K562 (cell line): ENCODE data around the gene ARID4B. TPM values are rescaled to one million over a fixed set of nuclear protein-coding genes. Genes with fewer than 3 reads are reported as not detected.

Source experiments
- ATAC-seq: fragments of 200-7000 bp; cut with Tn5 transposase; 3 replicates; pipeline ENCODE4 v1.9.1; 2020; ENCODE audit warnings: moderate library complexity
- BruUV-seq: library from RNA; stranded (reverse); fragments of 400-500 nt; replicated peaks from 2 replicates; lab custom pipeline; 2021; lab: Mats Ljungman, UMichigan
- CTCF ChIA-PET: fragments of 300-600 bp; formaldehyde crosslinking; extraction: SDS; loops from one replicate; lab custom pipeline; 2021; ENCODE audit warnings: low intra/inter-chr PET ratio; lab: Yijun Ruan, JAX
- POLR2A ChIA-PET: fragments of 300-600, 350-650 bp; sonication (Branson Sonifier 250); formaldehyde crosslinking; extraction: SDS; loops from one replicate; lab custom pipeline; 2021; ENCODE audit warnings: antibody characterized with exemption, inconsistent platforms; lab: Yijun Ruan, JAX
- DNase-seq, 4 experiments: peaks; one replicate each; pipeline versions ENCODE4 v3.0.0 to v3.0.0-alpha.2; 2011 to 2018; ENCODE audit warnings: low spot score in 3 of 4, mixed read lengths in 3 of 4; ENCODE audit errors: extremely low read depth in 1 of 4
- FAIRE-seq: peaks from 2 replicates; lab custom pipeline; 2011; peaks lifted over from hg19 to GRCh38; lab: Jason Lieb, UNC
- H2AFZ ChIP-seq: 2 replicates; pipeline ENCODE4 v1.6.0; 2011; ENCODE audit warnings: low read depth, low read length, control low read depth, inconsistent platforms
- H3K27ac ChIP-seq: fragments of 200-600 bp; 3 replicates; pipeline ENCODE4 v1.8.0; 2011; ENCODE audit warnings: low read depth, mild to moderate bottlenecking, control low read depth, inconsistent platforms, low read length, moderate library complexity, mixed read lengths; ENCODE audit errors: extremely low read depth
- H3K27me3 ChIP-seq, 2 experiments: fragments of 300-600 bp in 1 of 2; 2 replicates in 1 of 2; 3 replicates in 1 of 2; pipeline versions ENCODE4 v1.6.0 to v1.8.0; 2011; ENCODE audit warnings: inconsistent platforms in 2 of 2, low read length in 2 of 2, mild to moderate bottlenecking in 1 of 2, mixed read lengths in 1 of 2, moderate library complexity in 1 of 2; ENCODE audit not compliant: control insufficient read depth in 2 of 2, insufficient read depth in 2 of 2
- H3K36me3 ChIP-seq: fragments of 300-600 bp; 3 replicates; pipeline ENCODE4 v1.8.0; 2011; ENCODE audit warnings: mild to moderate bottlenecking, low read length, inconsistent platforms; ENCODE audit not compliant: control insufficient read depth, insufficient read depth
- H3K4me1 ChIP-seq, 2 experiments: fragments of 200-600 bp in 1 of 2; replicated peaks in 1 of 2; 2 replicates in 1 of 2; 3 replicates in 1 of 2; pipeline versions ENCODE4 v1.5.1 to v1.8.0; 2011; ENCODE audit warnings: inconsistent platforms in 2 of 2, low read length in 2 of 2, mild to moderate bottlenecking in 1 of 2, mixed read lengths in 1 of 2, moderate library complexity in 1 of 2; ENCODE audit not compliant: control insufficient read depth in 2 of 2, insufficient read depth in 2 of 2
- H3K4me2 ChIP-seq: 2 replicates; pipeline ENCODE4 v1.6.1; 2011; ENCODE audit warnings: low read length, control low read depth, inconsistent platforms, mixed read lengths; ENCODE audit not compliant: insufficient read depth
- H3K4me3 ChIP-seq: fragments of 200-600 bp; sonication (generic), shearing (Covaris generic); 2 replicates; pipeline ENCODE4 v1.5.1; 2016; ENCODE audit warnings: control low read depth, inconsistent platforms
- H3K79me2 ChIP-seq: fragments of 200-600 bp; 3 replicates; pipeline ENCODE4 v1.8.0; 2011; ENCODE audit warnings: low read length, inconsistent platforms; ENCODE audit not compliant: control insufficient read depth, insufficient read depth
- H3K9ac ChIP-seq, 2 experiments: 2 replicates each; pipeline versions ENCODE4 v1.6.0 to v1.6.1; 2011; ENCODE audit warnings: low read depth in 2 of 2, low read length in 2 of 2, control low read depth in 1 of 2, inconsistent platforms in 1 of 2, mild to moderate bottlenecking in 1 of 2, mixed read lengths in 1 of 2; ENCODE audit not compliant: insufficient read depth in 1 of 2
- H3K9me1 ChIP-seq: one replicate; pipeline ENCODE4 v1.6.0; 2011; ENCODE audit warnings: inconsistent platforms, mild to moderate bottlenecking, low read length, moderate library complexity; ENCODE audit not compliant: control insufficient read depth, insufficient read depth
- H3K9me3 ChIP-seq: replicated peaks from 2 replicates; pipeline ENCODE4 v1.5.1; 2011; ENCODE audit warnings: low read depth, low read length, inconsistent platforms; ENCODE audit not compliant: control insufficient read depth, insufficient read depth
- H4K20me1 ChIP-seq: replicated peaks from 2 replicates; pipeline ENCODE4 v1.6.1; 2011; ENCODE audit warnings: low read length, inconsistent platforms, mixed read lengths; ENCODE audit not compliant: control insufficient read depth, insufficient read depth
- CHD4 ChIP-seq: fragments of 200-600 bp; sonication (generic); IDR thresholded peaks from 3 replicates; pipeline ENCODE4 v1.6.1; 2012; ENCODE audit warnings: low read depth, mild to moderate bottlenecking, mixed read lengths, low read length, inconsistent platforms; ENCODE audit not compliant: insufficient read depth, insufficient replicate concordance, poor library complexity, severe bottlenecking
- HDGF ChIP-seq: fragments of 450-650 bp; IDR thresholded peaks from 2 replicates; pipeline ENCODE4 v1.6.1; 2016
- HMGN3 ChIP-seq: IDR thresholded peaks from 2 replicates; pipeline ENCODE4 v1.6.1; 2011; ENCODE audit warnings: borderline replicate concordance, low read depth, mild to moderate bottlenecking, mixed read lengths, low read length; ENCODE audit not compliant: insufficient read length; ENCODE audit errors: extremely low read depth
- NCOA4 ChIP-seq: fragments of 450-650 bp; IDR thresholded peaks from 2 replicates; pipeline ENCODE4 v1.6.1; 2018; ENCODE audit warnings: mild to moderate bottlenecking; ENCODE audit not compliant: partially characterized antibody
- NR2C2 ChIP-seq, 2 experiments: fragments of 200-800 bp in 1 of 2; sonication (Bioruptor generic) in 1 of 2; sonication (generic) in 1 of 2; formaldehyde crosslinking in 1 of 2; IDR thresholded peaks; 2 replicates each; pipeline versions ENCODE4 v1.6.1 to v1.8.0; 2016 to 2022; ENCODE audit warnings: mild to moderate bottlenecking in 1 of 2, missing compliant biosample characterization in 1 of 2, missing genetic modification characterization in 1 of 2, missing genetic modification reagents in 1 of 2
- RNF2 ChIP-seq: sonication (generic); IDR thresholded peaks from 2 replicates; pipeline ENCODE4 v1.6.1; 2016
- ZNF124 ChIP-seq: sonication (generic); formaldehyde crosslinking; IDR thresholded peaks from 2 replicates; pipeline ENCODE4 v1.8.1; 2022; ENCODE audit warnings: missing genetic modification reagents
- ZNF408 ChIP-seq: fragments of 250-450 bp; sonication (Bioruptor Pico); IDR thresholded peaks from 2 replicates; pipeline ENCODE4 v1.4.0; 2020; ENCODE audit warnings: low read depth, mild to moderate bottlenecking, moderate library complexity
- WGBS: fragments of 100-300 bp; shearing (Covaris generic); methylation state at CpG from one replicate; pipeline ENCODE4 v1.1.6; 2016; ENCODE audit warnings: low coverage, mixed read lengths; ENCODE audit not compliant: insufficient coverage; ENCODE audit errors: missing lambda C conversion rate; 5-methylcytosine and 5-hydroxymethylcytosine counted together
- in situ Hi-C: fragments of 300-500 bp; cut with MboI; formaldehyde crosslinking; loops from 4 replicates; pipeline ENCODE4 v1.15.0; 2018; ENCODE audit warnings: inconsistent platforms, mixed read lengths
- intact Hi-C: fragments of 100-400 bp; cut with micrococcal nuclease; formaldehyde crosslinking; loops from 2 replicates; pipeline ENCODE4 v1.14.2; 2022
- polyA plus RNA-seq, 8 experiments: library from polyadenylated mRNA; depleted of rRNA in 4 of 8; stranded (reverse) in 5 of 8; unstranded in 3 of 8; fragments of >200 nt; fragmentation: Nextera tagmentation in 2 of 8; fragmentation: Illumina TruSeq in 1 of 8; extraction: Ambion mirVana in 2 of 8; extraction: Trizol in 1 of 8; gene quantifications; 2 replicates each; pipeline versions ENCODE4 v1.2.1 to v1.2.3, GENCODE V29; 2011 to 2014; ENCODE audit warnings: inconsistent platforms in 1 of 8, missing spikeins in 1 of 8
- total RNA-seq, 7 experiments: library from RNA; depleted of rRNA in 6 of 7; stranded (reverse); fragments of >200 nt in 6 of 7; fragmentation: Illumina TruSeq in 2 of 7; extraction: Trizol in 2 of 7; gene quantifications; 2 replicates each; pipeline versions ENCODE4 v1.2.1 to v1.2.3, GENCODE V29; 2011 to 2021; ENCODE audit warnings: low replicate concordance in 1 of 7
- TF ChIP-seq, protein P1 (sequence below), 2 experiments: IDR thresholded peaks in 1 of 2; conservative IDR thresholded peaks in 1 of 2; 2 replicates each; pipeline ENCODE4 v1.6.1; 2016; ENCODE audit warnings: low read depth in 2 of 2, mild to moderate bottlenecking in 1 of 2, missing compliant biosample characterization in 1 of 2, missing genetic modification characterization in 1 of 2, moderate library complexity in 1 of 2
- TF ChIP-seq, protein P2 (sequence below): fragments of 450-650 bp; formaldehyde crosslinking; IDR thresholded peaks from 2 replicates; pipeline ENCODE4 v1.4.0; 2020; ENCODE audit warnings: mild to moderate bottlenecking

The ARID4B gene
- total and polyA plus RNA-seq, 9 of the 15 experiments (the other 6 are each of a cell fraction or from before 2014, with no cell fraction given), result 8.4 to 38.9 (median 18.5) TPM

DNA sequence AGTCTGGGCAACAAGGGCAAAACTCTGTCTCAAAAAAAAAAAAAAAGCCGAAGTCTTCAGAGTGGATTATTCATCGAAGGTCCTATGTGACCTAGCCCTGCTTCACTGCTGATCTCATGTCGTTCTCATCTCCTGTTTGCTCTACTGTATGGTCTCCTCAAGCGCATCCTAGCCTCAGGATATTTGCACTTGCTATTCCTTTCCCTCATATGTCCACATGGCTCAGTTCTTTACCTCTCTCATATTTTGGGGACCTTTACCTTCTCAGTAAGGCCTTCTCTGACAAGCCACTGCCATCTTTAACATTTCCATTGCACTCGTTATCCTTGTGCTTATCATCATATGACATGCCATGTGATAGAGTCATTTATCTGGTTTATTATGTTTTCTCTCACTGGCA lies 41.8 kb upstream of the ARID4B start:
- H3K9me3 ChIP-seq, result no peaks in the 10 kb centered on the region
- TF ChIP-seq, protein P1, sequence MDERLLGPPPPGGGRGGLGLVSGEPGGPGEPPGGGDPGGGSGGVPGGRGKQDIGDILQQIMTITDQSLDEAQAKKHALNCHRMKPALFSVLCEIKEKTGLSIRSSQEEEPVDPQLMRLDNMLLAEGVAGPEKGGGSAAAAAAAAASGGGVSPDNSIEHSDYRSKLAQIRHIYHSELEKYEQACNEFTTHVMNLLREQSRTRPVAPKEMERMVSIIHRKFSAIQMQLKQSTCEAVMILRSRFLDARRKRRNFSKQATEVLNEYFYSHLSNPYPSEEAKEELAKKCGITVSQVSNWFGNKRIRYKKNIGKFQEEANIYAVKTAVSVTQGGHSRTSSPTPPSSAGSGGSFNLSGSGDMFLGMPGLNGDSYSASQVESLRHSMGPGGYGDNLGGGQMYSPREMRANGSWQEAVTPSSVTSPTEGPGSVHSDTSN (CRISPR knock-in tag; IDR thresholded peaks at IDR 0.05; ENCODE audit: low read depth), result no peak
- TF ChIP-seq, protein P1 (tag; conservative IDR thresholded peaks at IDR 0.05; ENCODE audit: low read depth), result no peak
- TF ChIP-seq ZNF408 (no peak), ZNF124 (CRISPR knock-in tag) (no peak), CHD4 (no peak), HDGF (no peak), NR2C2 (CRISPR knock-in tag; IDR thresholded peaks at IDR 0.05) (no peak), NR2C2 (tag; IDR thresholded peaks at IDR 0.05) (no peak), RNF2 (no peak), HMGN3 (no peak), NCOA4 (no peak)
- TF ChIP-seq, protein P2, sequence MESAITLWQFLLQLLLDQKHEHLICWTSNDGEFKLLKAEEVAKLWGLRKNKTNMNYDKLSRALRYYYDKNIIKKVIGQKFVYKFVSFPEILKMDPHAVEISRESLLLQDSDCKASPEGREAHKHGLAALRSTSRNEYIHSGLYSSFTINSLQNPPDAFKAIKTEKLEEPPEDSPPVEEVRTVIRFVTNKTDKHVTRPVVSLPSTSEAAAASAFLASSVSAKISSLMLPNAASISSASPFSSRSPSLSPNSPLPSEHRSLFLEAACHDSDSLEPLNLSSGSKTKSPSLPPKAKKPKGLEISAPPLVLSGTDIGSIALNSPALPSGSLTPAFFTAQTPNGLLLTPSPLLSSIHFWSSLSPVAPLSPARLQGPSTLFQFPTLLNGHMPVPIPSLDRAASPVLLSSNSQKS (CRISPR knock-in tag), result no peak
- TF ChIP-seq, all 486 proteins: peak for 0
- Histone ChIP-seq H3K79me2 (peaks cover 64% of the 10 kb centered on the region), H3K4me1 (peaks cover 9 to 16% of the 10 kb centered on the region in 2 experiments; a peak in 4 of 5 replicates), H3K9me1 (no peaks in the 10 kb centered on the region), H3K27ac (no peak overlapping the region), H3K4me2 (no peak overlapping the region), H3K36me3 (peaks cover 28% of the 10 kb centered on the region; the same call in 2 of the 3 replicates), H4K20me1 (no peaks in the 10 kb centered on the region), H3K9ac (no peak overlapping the region), H2AFZ (no peak overlapping the region), H3K27me3 (no peaks in the 10 kb centered on the region), H3K4me3 (no peak overlapping the region)
- in situ Hi-C loops (no loop called here), intact Hi-C loops (no loop called here)
- FAIRE-seq, result no peak
- no peak for DNase-seq
- no peak for ATAC-seq
- no TSS peak for BruUV-seq
- 71% methylated on average over 5 of the region's 5 CpGs for WGBS
- ChIA-PET POLR2A (no interaction called here), CTCF (no interaction called here)
